A375 (cell line): ENCODE results near the gene SLC4A11. TPM values are rescaled to one million over a fixed set of nuclear protein-coding genes. Genes with fewer than 3 reads are reported as not detected.

Source experiments
- total RNA-seq: library from RNA; depleted of rRNA; stranded (reverse); fragments of >200 nt; shearing (Covaris generic); gene quantifications from 2 replicates; pipeline ENCODE4 v1.2.3, GENCODE V29; 2014; rRNA removed

SLC4A11 gene
- total RNA-seq = 1.5 and 1.7 TPM in 2 replicates

GRCh38 chr20:3239026-3239866, at the start of gene SLC4A11:
Gene SLC4A11 (minus strand): TSS chr20:3239190. CDS start chr20:3239137, 53 bp downstream.

GRCh38 chr20:3209257-3209945, 29.6 kb downstream of the SLC4A11 start, which contains the start of gene ITPA:
Gene ITPA (plus strand): TSS chr20:3209498. CDS start chr20:3209552, 54 bp downstream.

GRCh38 chr20:3204124-3204794, 34.7 kb downstream of the SLC4A11 start, which contains the start of gene DDRGK1:
Gene DDRGK1 (minus strand): TSS chr20:3204682. CDS start chr20:3204627, 55 bp downstream.

Other genes with a start within 250 kb of the SLC4A11 start
- 0.74 and 0.94 TPM in 2 replicates for gene GNRH2, start 195.6 kb downstream of the SLC4A11 start, total RNA-seq
- gene MRPS26, start 193.1 kb downstream of the SLC4A11 start, total RNA-seq = 165 and 175 TPM in 2 replicates
- gene OXT, start 167.6 kb downstream of the SLC4A11 start, total RNA-seq = not detected in 2 replicates
- gene AVP, start 154.5 kb downstream of the SLC4A11 start, total RNA-seq = not detected in 2 replicates
- gene FASTKD5, start 79.3 kb downstream of the SLC4A11 start, total RNA-seq = 18.9 and 23.2 TPM in 2 replicates
- gene UBOX5, start 79.3 kb downstream of the SLC4A11 start, total RNA-seq = 2.2 and 3.5 TPM in 2 replicates
- 3.6 and 3.7 TPM in 2 replicates for gene LZTS3, start 65.6 kb downstream of the SLC4A11 start, total RNA-seq
- 74.2 and 80.4 TPM in 2 replicates for gene DDRGK1, start 34.5 kb downstream of the SLC4A11 start, total RNA-seq
- 124 and 129 TPM in 2 replicates for gene ITPA, start 29.7 kb downstream of the SLC4A11 start, total RNA-seq
- gene DNAAF9, start 168.5 kb upstream of the SLC4A11 start, total RNA-seq = 2.6 and 2.9 TPM in 2 replicates
- gene ATRN, start 231.8 kb upstream of the SLC4A11 start, total RNA-seq = 19.6 and 22.0 TPM in 2 replicates